GM19240 (cell line): ENCODE measurements around the gene TDRD1.

Experiments
- DNase-seq: peaks from one replicate; pipeline ENCODE4 v3.0.0; 2011; ENCODE audit warnings: low spot score; ENCODE audit not compliant: insufficient read length

Gene TDRD1

GRCh38 chr10:114175667-114176066, 3.5 kb upstream of the TDRD1 start:
- no peak for DNase-seq

- no peak for DNase-seq
Observed at GRCh38 chr10:114176511-114176910, 2.6 kb upstream of the TDRD1 start.

GRCh38 chr10:114179747-114180146, 594 bp downstream of the TDRD1 start:
- no peak for DNase-seq

- no peak for DNase-seq
Observed at GRCh38 chr10:114180937-114181336, 1.8 kb downstream of the TDRD1 start.

- no peak for DNase-seq
Observed at GRCh38 chr10:114181971-114182370, 2.8 kb downstream of the TDRD1 start.

- no peak for DNase-seq
Observed at GRCh38 chr10:114183563-114183962, 4.4 kb downstream of the TDRD1 start.

- DNase-seq = no peak
Observed at GRCh38 chr10:114184276-114184675, 5.1 kb downstream of the TDRD1 start.

GRCh38 chr10:114188001-114188400, 8.8 kb downstream of the TDRD1 start:
- no peak for DNase-seq

GRCh38 chr10:114188900-114189299, 9.7 kb downstream of the TDRD1 start:
- no peak for DNase-seq

GRCh38 chr10:114189700-114190099, 10.5 kb downstream of the TDRD1 start:
- no peak for DNase-seq

GRCh38 chr10:114195079-114195478, 15.9 kb downstream of the TDRD1 start:
- DNase-seq = no peak

GRCh38 chr10:114199239-114199638, 20.1 kb downstream of the TDRD1 start:
- no peak for DNase-seq

- DNase-seq = no peak
Observed at GRCh38 chr10:114202812-114203211, 23.7 kb downstream of the TDRD1 start.

GRCh38 chr10:114206902-114207301, 27.7 kb downstream of the TDRD1 start:
- DNase-seq = no peak

- DNase-seq = no peak
Observed at GRCh38 chr10:114207349-114207748, 28.2 kb downstream of the TDRD1 start.

- DNase-seq = no peak
Observed at GRCh38 chr10:114208351-114208750, 29.2 kb downstream of the TDRD1 start.

GRCh38 chr10:114212153-114212552, 33.0 kb downstream of the TDRD1 start:
- no peak for DNase-seq

GRCh38 chr10:114215033-114215432, 35.9 kb downstream of the TDRD1 start:
- DNase-seq = no peak

- no peak for DNase-seq
Observed at GRCh38 chr10:114220281-114220680, 41.1 kb downstream of the TDRD1 start.

- DNase-seq = no peak
Observed at GRCh38 chr10:114221235-114221634, 42.1 kb downstream of the TDRD1 start.

- DNase-seq = no peak
Observed at GRCh38 chr10:114223066-114223465, 43.9 kb downstream of the TDRD1 start.

GRCh38 chr10:114228156-114228555, 49.0 kb downstream of the TDRD1 start:
- DNase-seq = no peak

- DNase-seq = no peak
Observed at GRCh38 chr10:114232561-114233176, 53.5 kb downstream of the TDRD1 start.

- no peak for DNase-seq
Observed at GRCh38 chr10:114233482-114233881, 54.3 kb downstream of the TDRD1 start.
